PC-9 (cell line): ENCODE data around the gene PP2D1.

Experiments used
- EZH2 ChIP-seq: fragments of 200-600 bp; sonication (generic); IDR thresholded peaks from 2 replicates; pipeline ENCODE4 v1.8.0; 2017; ENCODE audit warnings: antibody characterized with exemption, low read depth
- TF ChIP-seq, protein P1 (sequence below): fragments of 200-600 bp; sonication (generic); conservative IDR thresholded peaks from 2 replicates; pipeline ENCODE4 v1.6.1; 2017; ENCODE audit warnings: mixed run types, antibody characterized with exemption, mild to moderate bottlenecking, moderate library complexity

DNA sequence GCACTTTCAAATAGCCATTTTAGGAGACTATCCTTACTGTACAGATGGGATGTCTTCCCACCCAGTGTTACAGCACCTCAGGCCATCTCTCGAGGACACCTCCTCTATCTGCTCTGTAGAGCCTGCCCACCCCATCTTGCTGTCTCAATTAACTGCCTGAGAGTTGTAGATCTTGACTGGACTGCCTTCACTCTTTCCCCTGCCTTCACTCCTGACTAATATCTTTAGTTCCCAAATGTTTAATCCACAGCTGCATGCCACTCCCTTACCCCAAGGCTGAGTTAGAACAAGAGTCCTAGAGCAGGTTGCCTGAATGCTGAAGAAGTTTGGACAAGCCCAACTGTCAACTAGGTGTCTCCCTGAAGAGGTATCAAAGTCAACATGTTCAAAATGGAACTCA, 1.3 kb upstream of the PP2D1 start:
- no peak for TF ChIP-seq EZH2
- TF ChIP-seq, protein P1, sequence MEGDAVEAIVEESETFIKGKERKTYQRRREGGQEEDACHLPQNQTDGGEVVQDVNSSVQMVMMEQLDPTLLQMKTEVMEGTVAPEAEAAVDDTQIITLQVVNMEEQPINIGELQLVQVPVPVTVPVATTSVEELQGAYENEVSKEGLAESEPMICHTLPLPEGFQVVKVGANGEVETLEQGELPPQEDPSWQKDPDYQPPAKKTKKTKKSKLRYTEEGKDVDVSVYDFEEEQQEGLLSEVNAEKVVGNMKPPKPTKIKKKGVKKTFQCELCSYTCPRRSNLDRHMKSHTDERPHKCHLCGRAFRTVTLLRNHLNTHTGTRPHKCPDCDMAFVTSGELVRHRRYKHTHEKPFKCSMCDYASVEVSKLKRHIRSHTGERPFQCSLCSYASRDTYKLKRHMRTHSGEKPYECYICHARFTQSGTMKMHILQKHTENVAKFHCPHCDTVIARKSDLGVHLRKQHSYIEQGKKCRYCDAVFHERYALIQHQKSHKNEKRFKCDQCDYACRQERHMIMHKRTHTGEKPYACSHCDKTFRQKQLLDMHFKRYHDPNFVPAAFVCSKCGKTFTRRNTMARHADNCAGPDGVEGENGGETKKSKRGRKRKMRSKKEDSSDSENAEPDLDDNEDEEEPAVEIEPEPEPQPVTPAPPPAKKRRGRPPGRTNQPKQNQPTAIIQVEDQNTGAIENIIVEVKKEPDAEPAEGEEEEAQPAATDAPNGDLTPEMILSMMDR, result no peak
